ENCODE data around the gene TPCN1. TPM values are rescaled to one million over a fixed set of nuclear protein-coding genes. Genes with fewer than 3 reads are reported as not detected.
A peak's percentile ranks its signal among the peaks of the same experiment; 100 is the strongest.

Gene TPCN1
- total RNA-seq, 2 donors from 2014 or later, result 29.4 to 67.7 TPM

DNA sequence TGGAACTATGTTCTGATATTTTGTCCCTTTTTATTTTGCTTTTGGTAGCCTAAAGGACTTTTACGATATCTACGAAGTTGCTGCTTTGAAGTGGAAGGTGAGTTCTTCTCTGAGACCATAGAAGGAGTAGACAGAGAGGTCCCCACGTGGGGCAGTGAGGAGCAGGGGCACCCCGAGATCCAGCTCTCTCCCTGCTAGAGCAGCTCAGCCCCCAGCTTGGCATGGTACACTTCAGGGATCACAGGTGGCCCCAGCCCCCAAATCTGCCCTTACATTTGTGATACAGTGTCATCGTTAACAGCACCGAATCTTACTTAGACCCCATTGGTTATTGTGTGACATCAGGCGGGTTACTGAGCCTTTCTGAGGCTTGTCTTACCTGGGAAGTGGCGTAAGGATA lies 56.9 kb downstream of the TPCN1 start:
- no peaks in the 10 kb centered on the region for H3K9me3 Mint-ChIP-seq
- ATAC-seq (replicated peaks), result no peak
- H3K27me3 Mint-ChIP-seq, result no peaks in the 10 kb centered on the region
- H3K27ac Mint-ChIP-seq, result peak overlapping the region; percentile 18
- no peak overlapping the region for H3K4me3 Mint-ChIP-seq
- H3K4me1 Mint-ChIP-seq, result no peaks in the 10 kb centered on the region
- H3K36me3 Mint-ChIP-seq (ENCODE audit: low read depth), result peaks cover 40% of the 10 kb centered on the region

DNA sequence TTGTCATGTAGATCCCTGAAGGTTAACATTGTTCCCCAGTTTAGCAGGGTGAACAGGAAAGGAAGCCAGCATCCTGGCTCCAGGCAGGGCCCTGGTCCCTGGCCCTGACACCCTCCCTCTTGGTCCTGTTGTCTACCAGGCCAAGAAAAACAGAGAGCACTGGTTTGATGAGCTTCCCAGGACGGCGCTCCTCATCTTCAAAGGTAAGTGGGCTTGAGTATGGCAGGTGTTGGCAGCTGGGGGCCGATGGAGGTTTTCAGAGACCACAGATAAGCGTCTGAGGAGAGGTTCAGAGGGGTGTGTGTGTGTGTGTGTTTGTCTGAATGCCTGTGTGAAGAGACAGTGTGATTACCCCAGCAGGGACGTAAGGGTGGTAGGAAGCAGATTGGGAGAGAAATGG lies 57.4 kb downstream of the TPCN1 start:
- Mint-ChIP-seq H3K4me3 (no peak overlapping the region), H3K27ac (peak overlapping the region; percentile 18), H3K36me3 (ENCODE audit: low read depth) (peaks cover 35% of the 10 kb centered on the region), H3K27me3 (no peaks in the 10 kb centered on the region), H3K4me1 (no peaks in the 10 kb centered on the region), H3K9me3 (no peaks in the 10 kb centered on the region)
- ATAC-seq (replicated peaks), result no peak

DNA sequence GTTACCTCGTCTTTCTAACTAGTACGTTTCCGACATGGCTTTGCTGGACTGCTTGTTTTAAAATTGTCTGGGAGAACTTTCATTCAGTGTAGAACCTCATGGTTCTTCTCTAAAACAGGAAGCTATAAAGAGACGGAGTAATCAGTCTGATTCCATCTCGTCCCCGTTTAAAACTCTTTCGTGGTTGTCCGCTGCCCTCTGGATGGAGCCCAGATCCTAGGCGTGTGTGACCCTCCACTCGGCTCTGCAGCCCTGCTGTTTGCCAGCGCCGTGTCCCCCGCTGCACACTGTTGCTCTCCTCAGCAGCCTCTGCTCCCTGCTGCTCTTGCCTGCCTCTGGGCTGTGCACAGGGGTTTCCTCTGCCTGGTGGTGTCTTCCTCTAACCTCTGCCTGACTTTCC lies 63.5 kb downstream of the TPCN1 start:
- Mint-ChIP-seq H3K27me3 (no peaks in the 10 kb centered on the region), H3K27ac (no peak overlapping the region), H3K9me3 (no peaks in the 10 kb centered on the region), H3K4me1 (no peaks in the 10 kb centered on the region), H3K4me3 (no peak overlapping the region), H3K36me3 (ENCODE audit: low read depth) (peaks cover 41% of the 10 kb centered on the region)
- ATAC-seq (replicated peaks), result no peak

DNA sequence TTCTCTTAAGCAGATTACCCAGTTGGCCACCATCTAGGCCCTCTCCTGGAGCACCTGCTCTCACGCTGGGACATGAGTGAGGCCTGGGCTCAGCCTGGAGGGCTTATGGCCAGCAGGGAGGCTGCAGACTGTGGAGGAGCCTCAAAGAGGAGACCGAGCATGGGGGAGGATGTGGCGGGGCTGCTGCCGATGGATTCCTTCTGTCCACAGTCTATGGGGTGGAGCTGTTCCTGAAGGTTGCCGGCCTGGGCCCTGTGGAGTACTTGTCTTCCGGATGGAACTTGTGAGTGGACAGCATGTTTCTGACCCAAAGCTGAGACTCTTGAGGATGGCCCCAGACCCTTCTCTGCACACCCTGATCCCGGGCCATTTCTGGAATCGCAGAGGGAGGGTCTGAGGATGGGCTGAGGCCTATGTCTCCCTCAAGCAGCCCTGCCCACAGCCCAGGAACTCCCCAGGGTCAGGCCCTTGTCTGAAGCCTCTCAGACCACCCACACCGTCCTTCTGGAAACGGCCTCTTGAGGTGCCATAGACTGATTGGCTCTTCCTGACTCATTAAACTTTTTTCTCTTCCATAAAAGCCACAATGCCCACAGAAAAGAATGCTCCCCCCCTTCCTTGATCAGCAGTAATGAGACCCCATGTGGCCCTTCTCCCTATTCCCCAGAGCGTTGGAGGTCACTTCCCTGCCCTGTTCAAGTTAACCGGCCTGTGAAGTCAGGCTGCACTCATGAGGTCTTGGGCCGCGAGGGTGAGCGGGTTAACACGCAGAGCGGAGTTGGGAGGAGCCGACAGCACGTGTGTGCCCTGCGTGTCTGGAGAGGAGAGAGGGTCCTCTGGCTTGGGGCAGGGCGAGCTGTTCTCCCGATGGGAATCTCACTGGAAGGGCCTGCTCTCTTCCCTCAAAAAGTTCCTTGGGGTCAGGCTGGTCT lies 64.7 kb downstream of the TPCN1 start:
- no peak for ATAC-seq (replicated peaks)

DNA sequence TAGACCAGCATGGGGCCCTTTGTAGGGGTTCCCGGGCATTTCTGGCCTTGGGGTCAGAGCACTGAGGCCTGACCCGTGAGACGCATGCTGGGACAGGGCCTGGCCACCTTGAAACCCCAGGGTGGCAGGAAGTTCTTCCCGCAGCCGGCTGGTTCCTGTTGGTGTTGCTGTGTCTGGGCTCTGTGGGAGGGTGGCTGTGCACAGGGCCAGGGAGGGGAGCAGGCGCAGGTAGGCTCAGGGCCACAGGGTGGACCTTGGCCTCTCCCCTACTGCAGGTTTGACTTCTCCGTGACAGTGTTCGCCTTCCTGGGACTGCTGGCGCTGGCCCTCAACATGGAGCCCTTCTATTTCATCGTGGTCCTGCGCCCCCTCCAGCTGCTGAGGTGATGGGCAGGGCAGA lies 65.4 kb downstream of the TPCN1 start:
- no peak overlapping the region for H3K27ac Mint-ChIP-seq
- no peaks in the 10 kb centered on the region for H3K4me1 Mint-ChIP-seq
- no peaks in the 10 kb centered on the region for H3K27me3 Mint-ChIP-seq
- peaks cover 46% of the 10 kb centered on the region for H3K36me3 Mint-ChIP-seq (ENCODE audit: low read depth)
- no peak for ATAC-seq (replicated peaks)
- no peak overlapping the region for H3K4me3 Mint-ChIP-seq
- no peaks in the 10 kb centered on the region for H3K9me3 Mint-ChIP-seq

More for the DNA sequence above, 64.7 kb downstream of the TPCN1 start:
- H3K27ac Mint-ChIP-seq, result peak overlapping the region; percentile 59
- H3K27me3 Mint-ChIP-seq, result no peaks in the 10 kb centered on the region
- H3K4me3 Mint-ChIP-seq, result no peak overlapping the region
- H3K9me3 Mint-ChIP-seq, result no peaks in the 10 kb centered on the region
- H3K36me3 Mint-ChIP-seq (ENCODE audit: low read depth), result peaks cover 40% of the 10 kb centered on the region
- H3K4me1 Mint-ChIP-seq, result no peaks in the 10 kb centered on the region

DNA sequence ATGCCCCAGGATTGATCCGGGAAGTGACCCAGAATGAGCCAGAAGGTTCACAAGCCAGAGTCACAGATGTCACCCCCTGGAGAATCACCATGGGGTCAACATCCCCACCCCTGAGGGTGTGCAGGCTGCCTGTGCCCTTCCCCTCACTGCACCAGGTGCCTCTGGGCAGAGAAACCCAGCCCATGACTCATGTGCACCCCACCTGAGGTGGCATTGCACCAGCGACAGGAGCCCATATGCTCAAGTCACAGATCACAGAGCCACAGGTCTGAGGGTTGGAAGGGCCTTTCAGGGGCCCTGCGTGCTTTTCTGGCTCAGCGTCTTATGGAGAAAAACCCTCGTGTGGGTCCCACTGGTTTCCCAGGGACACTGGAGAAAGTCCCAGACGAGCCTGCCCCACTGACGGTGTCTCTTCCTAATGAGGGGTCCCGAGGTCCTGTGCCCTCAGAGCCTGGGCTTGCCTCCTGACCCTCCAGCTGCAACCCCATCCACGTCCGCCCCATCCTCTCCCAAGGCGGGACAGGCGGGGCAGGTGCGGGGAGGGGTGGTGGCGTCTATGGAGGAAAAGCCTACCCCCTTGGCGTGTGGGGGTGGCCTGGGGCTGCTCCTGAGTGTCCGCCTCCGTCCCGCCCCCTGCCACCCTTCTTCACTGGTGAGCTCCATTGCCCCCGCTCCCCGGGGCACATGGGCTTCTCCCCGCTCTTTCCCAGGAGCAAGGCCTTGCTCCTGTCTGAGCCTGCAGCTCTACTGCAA lies 66.1 kb downstream of the TPCN1 start:
- H3K4me3 Mint-ChIP-seq, result no peak overlapping the region
- no peak for ATAC-seq (replicated peaks)
- H3K27me3 Mint-ChIP-seq, result no peaks in the 10 kb centered on the region
- no peak overlapping the region for H3K27ac Mint-ChIP-seq
- no peaks in the 10 kb centered on the region for H3K9me3 Mint-ChIP-seq
- peaks cover 52% of the 10 kb centered on the region for H3K36me3 Mint-ChIP-seq (ENCODE audit: low read depth)
- H3K4me1 Mint-ChIP-seq, result peaks cover 3% of the 10 kb centered on the region

DNA sequence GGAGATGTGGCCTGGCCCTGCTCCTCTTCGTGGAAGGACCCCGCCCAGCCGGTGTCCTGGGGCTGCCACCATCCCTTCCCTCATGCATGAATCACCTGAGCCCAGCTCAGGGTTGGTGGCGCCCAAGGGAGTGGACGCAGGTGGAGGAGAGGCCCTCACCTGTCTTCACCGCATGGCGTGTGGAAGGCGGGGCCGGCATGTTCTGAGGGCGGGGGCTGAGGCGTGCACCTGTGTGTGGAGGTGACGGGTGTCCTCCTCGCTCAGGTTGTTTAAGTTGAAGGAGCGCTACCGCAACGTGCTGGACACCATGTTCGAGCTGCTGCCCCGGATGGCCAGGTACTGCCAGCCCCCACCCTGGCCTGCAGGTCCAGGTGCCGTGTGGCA lies 66.6 kb downstream of the TPCN1 start:
- Mint-ChIP-seq H3K36me3 (ENCODE audit: low read depth) (peaks cover 57% of the 10 kb centered on the region), H3K27me3 (no peaks in the 10 kb centered on the region), H3K27ac (no peak overlapping the region), H3K4me1 (peaks cover 4% of the 10 kb centered on the region), H3K9me3 (no peaks in the 10 kb centered on the region), H3K4me3 (no peak overlapping the region)
- no peak for ATAC-seq (replicated peaks)

DNA sequence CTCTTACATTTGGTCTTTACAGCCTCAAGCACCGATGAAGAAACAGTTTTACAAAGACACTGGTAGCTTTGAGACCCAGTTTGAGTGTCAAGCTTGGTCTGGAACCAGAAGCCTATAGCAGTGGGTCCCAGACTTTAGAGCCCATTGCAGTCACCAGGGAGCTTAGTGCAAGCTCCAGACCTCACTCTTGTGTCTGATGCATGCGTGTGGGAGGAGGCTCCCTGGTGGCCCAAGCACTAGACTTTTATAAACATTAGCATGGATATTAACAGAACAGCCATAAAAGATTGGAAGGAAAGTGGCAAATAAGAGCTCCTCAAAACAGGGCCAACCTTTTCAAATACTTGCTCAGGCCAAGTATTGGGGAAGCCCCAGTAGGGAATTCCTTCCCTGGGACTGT lies 68.1 kb downstream of the TPCN1 start:
- peaks cover 4% of the 10 kb centered on the region for H3K4me1 Mint-ChIP-seq
- H3K27me3 Mint-ChIP-seq, result no peaks in the 10 kb centered on the region
- ATAC-seq (replicated peaks), result no peak
- no peak overlapping the region for H3K4me3 Mint-ChIP-seq
- no peak overlapping the region for H3K27ac Mint-ChIP-seq
- no peaks in the 10 kb centered on the region for H3K9me3 Mint-ChIP-seq
- peaks cover 57% of the 10 kb centered on the region for H3K36me3 Mint-ChIP-seq (ENCODE audit: low read depth)

DNA sequence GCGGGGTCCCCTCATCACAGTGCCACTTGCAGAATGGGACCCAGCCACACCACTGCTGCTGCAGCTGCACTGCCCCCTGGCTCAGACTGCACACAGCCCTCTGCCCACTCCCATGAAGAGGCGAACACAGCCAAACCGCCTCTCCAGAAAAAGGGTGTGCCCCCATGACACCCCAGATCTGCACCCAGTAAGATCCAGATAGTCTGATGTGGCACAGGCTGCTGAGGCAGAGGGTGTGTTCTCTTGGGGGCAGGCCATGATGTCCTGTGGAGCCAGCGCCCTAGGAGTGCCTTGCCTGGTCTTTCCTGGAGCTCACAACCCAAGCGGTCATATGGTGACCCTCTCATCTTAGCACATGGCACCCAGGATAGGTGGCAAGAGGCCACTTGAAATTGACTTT lies 69.2 kb downstream of the TPCN1 start:
- no peaks in the 10 kb centered on the region for H3K9me3 Mint-ChIP-seq
- no peak overlapping the region for H3K4me3 Mint-ChIP-seq
- H3K27ac Mint-ChIP-seq, result no peak overlapping the region
- peaks cover 4% of the 10 kb centered on the region for H3K4me1 Mint-ChIP-seq
- no peaks in the 10 kb centered on the region for H3K27me3 Mint-ChIP-seq
- H3K36me3 Mint-ChIP-seq (ENCODE audit: low read depth), result peaks cover 48% of the 10 kb centered on the region
- ATAC-seq (replicated peaks), result no peak

DNA sequence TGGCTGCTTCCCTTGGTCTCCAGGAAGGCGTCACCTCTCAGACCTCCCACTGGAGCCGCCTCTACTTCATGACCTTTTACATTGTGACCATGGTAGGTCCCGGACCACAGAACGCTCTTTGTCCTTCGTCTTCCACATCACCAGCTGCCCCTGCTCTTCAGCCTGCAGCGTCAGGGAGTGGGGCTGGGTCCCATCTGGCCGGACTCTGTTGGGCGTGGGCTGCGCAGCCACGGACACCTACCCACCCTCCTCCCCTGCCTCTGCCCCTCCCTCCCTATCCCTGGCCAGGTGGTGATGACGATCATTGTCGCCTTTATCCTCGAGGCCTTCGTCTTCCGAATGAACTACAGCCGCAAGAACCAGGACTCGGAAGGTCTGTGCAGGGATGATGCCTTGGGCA lies 70.3 kb downstream of the TPCN1 start:
- no peak for ATAC-seq (replicated peaks)
- no peaks in the 10 kb centered on the region for H3K27me3 Mint-ChIP-seq
- H3K36me3 Mint-ChIP-seq (ENCODE audit: low read depth), result peaks cover 49% of the 10 kb centered on the region
- H3K4me3 Mint-ChIP-seq, result no peak overlapping the region
- H3K27ac Mint-ChIP-seq, result peak overlapping the region; percentile 26
- H3K4me1 Mint-ChIP-seq, result peaks cover 4% of the 10 kb centered on the region
- no peaks in the 10 kb centered on the region for H3K9me3 Mint-ChIP-seq

DNA sequence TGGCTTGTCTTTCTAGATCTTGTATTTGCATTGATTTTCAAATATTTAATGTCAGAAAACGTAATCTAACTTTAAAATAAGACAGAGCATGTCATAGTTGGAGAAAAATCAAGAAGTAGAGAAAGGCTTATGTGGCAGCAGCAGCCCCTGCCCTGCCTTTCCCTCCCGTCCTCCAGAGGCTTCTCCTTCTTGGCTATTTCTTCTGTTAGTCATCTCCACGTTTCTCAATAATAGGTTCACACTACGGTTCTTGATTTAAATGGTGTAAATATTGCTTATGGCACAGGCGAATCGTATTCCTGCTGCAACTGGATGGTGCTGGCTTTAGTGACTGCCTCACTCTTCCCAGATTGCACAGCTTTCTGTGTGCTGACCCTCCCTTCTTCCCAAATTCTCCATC lies 70.8 kb downstream of the TPCN1 start:
- H3K9me3 Mint-ChIP-seq, result no peaks in the 10 kb centered on the region

DNA sequence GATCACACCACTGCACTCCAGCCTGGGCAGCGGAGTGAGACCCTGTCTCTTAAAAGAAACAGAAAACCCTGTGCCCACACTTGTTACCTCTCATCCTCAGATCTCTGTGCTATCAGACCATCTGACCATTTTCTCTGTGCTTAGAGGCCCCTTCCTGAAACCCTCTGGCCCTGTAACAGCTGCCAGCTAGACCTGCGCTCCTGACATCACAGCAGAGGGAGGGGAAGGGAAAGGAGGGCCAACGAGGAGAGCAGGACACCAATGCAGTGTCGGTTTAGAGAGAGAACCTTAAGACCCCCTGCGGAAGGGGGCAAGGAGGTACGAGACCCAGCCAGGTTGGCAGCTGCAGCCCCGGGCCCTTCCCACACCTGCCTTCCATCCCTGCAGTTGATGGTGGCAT lies 71.3 kb downstream of the TPCN1 start:
- peaks cover 50% of the 10 kb centered on the region for H3K36me3 Mint-ChIP-seq (ENCODE audit: low read depth)
- H3K9me3 Mint-ChIP-seq, result no peaks in the 10 kb centered on the region
- H3K27ac Mint-ChIP-seq, result peak overlapping the region; percentile 26
- no peaks in the 10 kb centered on the region for H3K27me3 Mint-ChIP-seq
- no peak for ATAC-seq (replicated peaks)
- H3K4me3 Mint-ChIP-seq, result no peak overlapping the region
- peaks cover 4% of the 10 kb centered on the region for H3K4me1 Mint-ChIP-seq

More for the DNA sequence above, 70.8 kb downstream of the TPCN1 start:
- no peak overlapping the region for H3K4me3 Mint-ChIP-seq
- no peak for ATAC-seq (replicated peaks)
- H3K36me3 Mint-ChIP-seq (ENCODE audit: low read depth), result peaks cover 50% of the 10 kb centered on the region
- H3K27ac Mint-ChIP-seq, result peak overlapping the region; percentile 26
- peaks cover 4% of the 10 kb centered on the region for H3K4me1 Mint-ChIP-seq
- no peaks in the 10 kb centered on the region for H3K27me3 Mint-ChIP-seq

DNA sequence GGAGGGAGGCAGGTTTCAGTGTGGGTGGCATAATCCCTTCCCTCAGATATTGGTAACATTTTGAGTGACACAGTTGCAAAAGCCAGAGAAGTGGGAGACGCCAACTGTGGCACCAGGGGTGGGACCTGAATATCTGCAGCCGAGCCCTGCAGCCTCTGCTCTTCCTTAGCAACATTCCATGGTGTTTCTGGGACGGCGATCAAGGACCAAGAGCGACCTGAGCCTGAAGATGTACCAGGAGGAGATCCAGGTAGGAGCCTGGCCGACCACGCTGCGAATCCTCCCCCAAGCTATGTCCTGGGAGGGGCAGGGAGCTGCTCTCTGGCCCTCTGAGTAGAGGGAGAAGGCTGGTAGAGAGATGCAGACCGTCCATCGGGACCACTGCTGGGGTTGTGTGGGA lies 71.8 kb downstream of the TPCN1 start:
- H3K27me3 Mint-ChIP-seq, result no peaks in the 10 kb centered on the region
- no peaks in the 10 kb centered on the region for H3K9me3 Mint-ChIP-seq
- H3K36me3 Mint-ChIP-seq (ENCODE audit: low read depth), result peaks cover 50% of the 10 kb centered on the region
- H3K27ac Mint-ChIP-seq, result no peak overlapping the region
- no peak overlapping the region for H3K4me3 Mint-ChIP-seq
- peaks cover 4% of the 10 kb centered on the region for H3K4me1 Mint-ChIP-seq
- ATAC-seq (replicated peaks), result no peak

DNA sequence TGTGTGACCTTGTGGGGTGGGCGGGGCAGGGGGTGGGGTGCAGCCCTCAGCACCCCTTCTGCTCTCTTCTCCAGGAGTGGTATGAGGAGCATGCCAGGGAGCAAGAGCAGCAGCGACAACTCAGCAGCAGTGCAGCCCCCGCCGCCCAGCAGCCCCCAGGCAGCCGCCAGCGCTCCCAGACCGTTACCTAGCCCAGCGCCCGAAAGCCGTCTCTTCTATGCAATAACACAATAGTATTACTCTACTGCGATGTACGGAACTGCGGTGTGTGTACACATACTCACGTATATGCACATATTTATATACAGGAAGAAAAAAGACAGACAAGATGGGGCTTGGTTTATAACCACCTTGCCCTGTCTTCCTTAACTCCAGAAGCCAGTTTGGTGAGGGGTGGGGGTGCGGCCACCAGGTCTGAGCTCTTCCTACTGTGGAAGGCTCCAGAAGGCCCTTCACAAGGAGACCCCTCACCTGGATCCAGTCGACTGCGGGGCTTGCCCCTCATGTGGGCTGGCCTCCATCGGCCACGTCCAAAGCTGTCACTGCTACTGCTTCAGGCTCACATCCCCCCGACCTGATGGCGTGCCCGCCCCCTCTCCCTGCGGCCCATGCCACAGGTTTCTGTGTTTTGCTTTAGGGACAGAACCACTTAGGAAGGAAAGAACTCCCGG lies 74.8 kb downstream of the TPCN1 start:
- no peak for ATAC-seq (replicated peaks)
- Mint-ChIP-seq H3K36me3 (ENCODE audit: low read depth) (peaks cover 48% of the 10 kb centered on the region), H3K4me1 (peaks cover 4% of the 10 kb centered on the region), H3K27me3 (no peaks in the 10 kb centered on the region), H3K4me3 (no peak overlapping the region), H3K9me3 (no peaks in the 10 kb centered on the region), H3K27ac (no peak overlapping the region)
